GM19328 (cell line): Measurements from ENCODE around the gene EPG5.
A peak's percentile ranks its signal among the peaks of the same experiment; 100 is the strongest.
"Not testable (repeated sequence)": the region's sequence is repeated elsewhere in the genome, so short reads cannot be mapped to it uniquely, and the experiment has no call there.

Experiments used
- ATAC-seq: cut with Tn5 transposase; IDR thresholded peaks from one replicate; pipeline ENCODE4 v1.9.1; 2021; ENCODE audit warnings: mild to moderate bottlenecking, moderate library complexity; ENCODE audit not compliant: unreplicated experiment

The EPG5 gene

GRCh38 chr18:45874491-45875184 is 92.5 kb downstream of the EPG5 start:
- ATAC-seq: peak; percentile 96

GRCh38 chr18:45871431-45872084 is 95.6 kb downstream of the EPG5 start:
- ATAC-seq: no peak

- ATAC-seq: no peak
Measured at GRCh38 chr18:45870419-45870818, 96.7 kb downstream of the EPG5 start.

GRCh38 chr18:45865466-45865865 is 101.7 kb downstream of the EPG5 start:
- ATAC-seq: no peak

- no peak for ATAC-seq
Measured at GRCh38 chr18:45864081-45864480, 103.0 kb downstream of the EPG5 start.

GRCh38 chr18:45863469-45863868 is 103.7 kb downstream of the EPG5 start:
- no peak for ATAC-seq

- ATAC-seq: no peak
Measured at GRCh38 chr18:45861926-45862325, 105.2 kb downstream of the EPG5 start.

- ATAC-seq: no peak
Measured at GRCh38 chr18:45860971-45861370, 106.2 kb downstream of the EPG5 start.

GRCh38 chr18:45860492-45860891 is 106.6 kb downstream of the EPG5 start:
- ATAC-seq: no peak

GRCh38 chr18:45859334-45859733 is 107.8 kb downstream of the EPG5 start:
- ATAC-seq: no peak

- ATAC-seq: no peak
Measured at GRCh38 chr18:45856531-45856930, 110.6 kb downstream of the EPG5 start.

GRCh38 chr18:45854036-45854586 is 113.0 kb downstream of the EPG5 start:
- ATAC-seq: no peak

- no peak for ATAC-seq
Measured at GRCh38 chr18:45852631-45853030, 114.5 kb downstream of the EPG5 start.

- ATAC-seq: no peak
Measured at GRCh38 chr18:45851161-45851925, 115.8 kb downstream of the EPG5 start.

- no peak for ATAC-seq
Measured at GRCh38 chr18:45850021-45850420, 117.1 kb downstream of the EPG5 start.

GRCh38 chr18:45849529-45849928 is 117.6 kb downstream of the EPG5 start:
- ATAC-seq: no peak

GRCh38 chr18:45848643-45849042 is 118.5 kb downstream of the EPG5 start:
- ATAC-seq: not testable (repeated sequence)

- no peak for ATAC-seq
Measured at GRCh38 chr18:45847119-45847518, 120.0 kb downstream of the EPG5 start.

GRCh38 chr18:45845410-45845809 is 121.7 kb downstream of the EPG5 start:
- no peak for ATAC-seq

GRCh38 chr18:45844938-45845337 is 122.2 kb downstream of the EPG5 start:
- no peak for ATAC-seq

GRCh38 chr18:45843019-45843418 is 124.1 kb downstream of the EPG5 start:
- ATAC-seq: no peak
